Caco-2 (cell line): ENCODE data around the gene CAPN2. TPM values are rescaled to one million over a fixed set of nuclear protein-coding genes. Genes with fewer than 3 reads are reported as not detected.

Experiments
- BruUV-seq: library from RNA; stranded (reverse); fragments of 400-500 nt; replicated peaks from 2 replicates; lab custom pipeline; 2021; lab: Mats Ljungman, UMichigan
- CTCF ChIA-PET: fragments of 300-600 bp; sonication (Branson Sonifier 250); formaldehyde crosslinking; loops from one replicate; lab custom pipeline; 2022; ENCODE audit warnings: antibody characterized with exemption; lab: Charles Lee
- POLR2A ChIA-PET: fragments of 300-600 bp; sonication (Branson Sonifier 250); formaldehyde crosslinking; loops from one replicate; lab custom pipeline; 2022; ENCODE audit warnings: antibody characterized with exemption; lab: Charles Lee
- DNase-seq, 2 experiments: peaks; one replicate each; pipeline versions ENCODE4 v3.0.0 to v3.0.0-alpha.2; 2020 to 2022
- H3K27me3 ChIP-seq: replicated peaks from 2 replicates; pipeline ENCODE4 v1.6.0; 2011; ENCODE audit warnings: low read length; ENCODE audit not compliant: control insufficient read depth, insufficient read depth
- H3K36me3 ChIP-seq: 2 replicates; pipeline ENCODE4 v1.5.1; 2011; ENCODE audit warnings: low read length; ENCODE audit not compliant: control insufficient read depth, insufficient read depth
- H3K4me1 ChIP-seq: fragments of 250-450 bp; sonication (Bioruptor Pico); 2 replicates; pipeline ENCODE4 v1.5.1; 2020; ENCODE audit warnings: mild to moderate bottlenecking
- H3K4me3 ChIP-seq: 2 replicates; pipeline ENCODE4 v1.5.1; 2011; ENCODE audit warnings: low read depth, mild to moderate bottlenecking, control low read depth, low read length
- H3K9me3 ChIP-seq: fragments of 250-450 bp; sonication (Bioruptor Pico); 2 replicates; pipeline ENCODE4 v1.5.1; 2020; ENCODE audit warnings: mild to moderate bottlenecking, moderate library complexity
- H3K27ac Mint-ChIP-seq: one replicate; pipeline ENCODE4 v1.8.0; 2022; ENCODE audit warnings: mixed read lengths; ENCODE audit not compliant: unreplicated experiment
- H3K27me3 Mint-ChIP-seq: one replicate; pipeline ENCODE4 v1.8.0; 2022; ENCODE audit warnings: mixed read lengths; ENCODE audit not compliant: insufficient read depth, unreplicated experiment
- H3K36me3 Mint-ChIP-seq: one replicate; pipeline ENCODE4 v1.8.0; 2022; ENCODE audit warnings: mild to moderate bottlenecking, mixed read lengths; ENCODE audit not compliant: insufficient read depth, unreplicated experiment
- H3K4me1 Mint-ChIP-seq: one replicate; pipeline ENCODE4 v1.8.0; 2022; ENCODE audit warnings: low read depth, mixed read lengths; ENCODE audit not compliant: unreplicated experiment
- H3K4me3 Mint-ChIP-seq: one replicate; pipeline ENCODE4 v1.8.0; 2022; ENCODE audit warnings: mild to moderate bottlenecking, moderate library complexity, mixed read lengths; ENCODE audit not compliant: unreplicated experiment
- H3K9me3 Mint-ChIP-seq: one replicate; pipeline ENCODE4 v1.8.0; 2022; ENCODE audit warnings: mixed read lengths; ENCODE audit not compliant: unreplicated experiment
- intact Hi-C: fragments of 100-400 bp; cut with micrococcal nuclease; formaldehyde crosslinking; loops from one replicate; pipeline ENCODE4 v1.10.0; 2022; ENCODE audit not compliant: unreplicated experiment
- total RNA-seq: library from RNA; stranded (reverse); gene quantifications from 2 replicates; pipeline ENCODE4 v1.2.3, GENCODE V29; 2022
- TF ChIP-seq, protein P1 (sequence below), 2 experiments: fragments of 200-600 bp in 1 of 2; IDR thresholded peaks; 1 replicate in 1 of 2; 2 replicates in 1 of 2; pipeline versions ENCODE4 v1.5.1 to v1.8.0; 2011 to 2022; ENCODE audit warnings: antibody characterized with exemption in 1 of 2, control low read depth in 1 of 2, inconsistent platforms in 1 of 2, low read depth in 1 of 2, low read length in 1 of 2, mild to moderate bottlenecking in 1 of 2, moderate library complexity in 1 of 2; ENCODE audit not compliant: insufficient read depth in 1 of 2, severe bottlenecking in 1 of 2, unreplicated experiment in 1 of 2

CAPN2 gene
- total RNA-seq, 1 experiment from 2014 or later = 157 TPM

DNA sequence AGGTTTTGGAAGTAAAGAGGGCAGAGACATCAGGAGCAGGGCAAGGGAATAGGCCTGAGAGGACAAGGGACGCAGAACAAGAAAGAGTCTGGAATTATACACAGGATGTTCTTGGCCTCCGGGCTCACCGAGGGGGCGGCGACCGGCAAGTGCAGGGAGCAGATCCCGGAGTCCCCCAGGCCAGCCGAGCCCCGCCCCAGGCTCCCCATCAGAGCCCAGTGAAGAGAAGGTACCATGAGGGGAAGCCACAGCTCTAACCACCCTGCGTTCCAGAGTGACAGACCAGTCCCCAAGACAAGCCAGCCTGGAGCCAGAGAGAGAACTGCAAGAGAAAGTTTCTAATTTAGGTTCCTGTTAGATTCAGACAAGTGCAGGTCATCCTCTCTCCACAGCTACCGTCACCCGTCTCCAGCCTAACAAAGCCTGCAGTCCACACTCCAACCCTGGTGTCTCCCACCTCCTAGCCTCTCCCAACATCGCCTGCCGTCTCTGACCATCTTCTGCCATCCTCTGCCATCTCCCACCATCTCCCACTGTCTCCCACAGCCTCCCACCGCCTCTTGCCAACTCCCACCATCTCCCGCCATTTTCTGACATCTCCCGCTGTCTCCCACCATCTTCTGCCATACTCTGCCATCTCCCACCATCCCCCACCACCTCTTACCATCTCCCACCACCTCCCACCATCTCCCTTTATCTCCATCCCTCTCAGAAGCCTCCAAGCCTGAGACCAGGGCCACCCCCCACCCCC is 42.5 kb downstream of the CAPN2 start:
- Mint-ChIP-seq H3K27me3 (no peaks in the 10 kb centered on the region), H3K9me3 (no peaks in the 10 kb centered on the region), H3K36me3 (peaks cover 74% of the 10 kb centered on the region), H3K27ac (no peak overlapping the region), H3K4me1 (peaks cover 26% of the 10 kb centered on the region), H3K4me3 (no peak overlapping the region)
- no peak for DNase-seq
- H3K4me3 ChIP-seq = no peak overlapping the region
- no TSS peak for BruUV-seq
- CTCF ChIA-PET = no interaction called here
- TF ChIP-seq, protein P1, sequence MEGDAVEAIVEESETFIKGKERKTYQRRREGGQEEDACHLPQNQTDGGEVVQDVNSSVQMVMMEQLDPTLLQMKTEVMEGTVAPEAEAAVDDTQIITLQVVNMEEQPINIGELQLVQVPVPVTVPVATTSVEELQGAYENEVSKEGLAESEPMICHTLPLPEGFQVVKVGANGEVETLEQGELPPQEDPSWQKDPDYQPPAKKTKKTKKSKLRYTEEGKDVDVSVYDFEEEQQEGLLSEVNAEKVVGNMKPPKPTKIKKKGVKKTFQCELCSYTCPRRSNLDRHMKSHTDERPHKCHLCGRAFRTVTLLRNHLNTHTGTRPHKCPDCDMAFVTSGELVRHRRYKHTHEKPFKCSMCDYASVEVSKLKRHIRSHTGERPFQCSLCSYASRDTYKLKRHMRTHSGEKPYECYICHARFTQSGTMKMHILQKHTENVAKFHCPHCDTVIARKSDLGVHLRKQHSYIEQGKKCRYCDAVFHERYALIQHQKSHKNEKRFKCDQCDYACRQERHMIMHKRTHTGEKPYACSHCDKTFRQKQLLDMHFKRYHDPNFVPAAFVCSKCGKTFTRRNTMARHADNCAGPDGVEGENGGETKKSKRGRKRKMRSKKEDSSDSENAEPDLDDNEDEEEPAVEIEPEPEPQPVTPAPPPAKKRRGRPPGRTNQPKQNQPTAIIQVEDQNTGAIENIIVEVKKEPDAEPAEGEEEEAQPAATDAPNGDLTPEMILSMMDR (IDR thresholded peaks at IDR 0.05; ENCODE audit: insufficient read depth in 1 of 2, low read depth in 1 of 2, low read length in 1 of 2, severe bottlenecking in 1 of 2, unreplicated experiment in 1 of 2) = no peak
- POLR2A ChIA-PET = no interaction called here
- no peaks in the 10 kb centered on the region for H3K9me3 ChIP-seq
- H3K36me3 ChIP-seq = peaks cover 7% of the 10 kb centered on the region
- H3K4me1 ChIP-seq = peaks cover 12% of the 10 kb centered on the region
- intact Hi-C loops = no loop called here
- H3K27me3 ChIP-seq = no peaks in the 10 kb centered on the region

DNA sequence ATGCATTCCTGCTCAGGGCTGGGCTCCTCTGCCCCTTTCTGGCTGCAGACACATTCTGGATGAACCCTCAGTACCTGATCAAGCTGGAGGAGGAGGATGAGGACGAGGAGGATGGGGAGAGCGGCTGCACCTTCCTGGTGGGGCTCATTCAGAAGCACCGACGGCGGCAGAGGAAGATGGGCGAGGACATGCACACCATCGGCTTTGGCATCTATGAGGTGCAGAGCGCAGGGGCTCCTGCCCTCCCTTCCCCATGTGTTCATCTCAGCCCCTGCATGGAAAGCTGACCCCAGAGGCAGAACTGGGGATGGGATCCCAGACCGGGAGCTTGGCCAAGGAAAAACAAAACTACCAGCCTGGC is 43.1 kb downstream of the CAPN2 start:
- Mint-ChIP-seq H3K4me3 (no peak overlapping the region), H3K27ac (no peak overlapping the region), H3K9me3 (no peaks in the 10 kb centered on the region), H3K36me3 (peaks cover 73% of the 10 kb centered on the region), H3K4me1 (peaks cover 25% of the 10 kb centered on the region), H3K27me3 (no peaks in the 10 kb centered on the region)
- ChIA-PET CTCF (no interaction called here), POLR2A (no interaction called here)
- Histone ChIP-seq H3K36me3 (peaks cover 7% of the 10 kb centered on the region), H3K4me1 (peaks cover 17% of the 10 kb centered on the region), H3K9me3 (no peaks in the 10 kb centered on the region), H3K4me3 (no peak overlapping the region), H3K27me3 (no peaks in the 10 kb centered on the region)
- BruUV-seq = no TSS peak
- no peak for DNase-seq
- intact Hi-C loops = no loop called here
- TF ChIP-seq, protein P1 (IDR thresholded peaks at IDR 0.05; ENCODE audit: insufficient read depth in 1 of 2, low read depth in 1 of 2, low read length in 1 of 2, severe bottlenecking in 1 of 2, unreplicated experiment in 1 of 2) = no peak

DNA sequence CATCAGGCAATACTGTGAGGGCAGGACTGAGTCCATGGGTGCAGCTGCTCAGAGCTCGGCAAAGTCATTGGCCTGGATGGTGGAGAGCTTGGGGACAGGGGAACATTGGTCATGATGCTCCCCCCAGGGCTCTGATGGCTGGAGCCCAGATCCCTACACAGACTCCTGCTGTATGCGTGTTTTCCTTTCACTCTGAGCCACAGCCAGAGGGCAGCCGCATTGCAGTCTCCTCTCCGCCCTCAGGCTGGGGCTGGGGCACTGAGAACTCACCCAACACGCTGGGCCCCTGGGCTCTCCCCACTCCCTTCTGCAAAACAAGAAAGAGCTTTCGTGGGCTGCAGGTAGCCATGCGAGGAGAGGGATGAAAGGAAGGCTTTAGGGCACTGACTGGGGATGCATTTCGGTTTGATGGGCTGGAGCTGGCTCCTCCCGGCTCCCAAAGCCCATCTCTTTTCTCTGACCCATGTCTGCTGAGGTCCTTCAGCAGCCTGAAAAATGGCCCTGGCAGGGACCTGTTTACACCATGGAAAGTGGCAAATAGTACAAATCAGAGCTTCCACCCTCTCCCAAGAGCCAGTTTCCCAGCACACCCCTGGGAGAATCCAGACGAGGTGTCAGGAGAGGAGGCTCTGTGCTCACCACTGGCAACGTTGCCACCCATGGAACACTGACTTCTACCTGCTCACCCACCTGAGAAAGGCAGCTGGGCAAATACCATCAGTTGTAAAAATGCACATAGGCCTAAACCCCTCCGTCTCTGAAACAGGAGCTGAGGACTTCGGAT is 43.8 kb downstream of the CAPN2 start:
- Histone ChIP-seq H3K36me3 (peaks cover 7% of the 10 kb centered on the region), H3K4me1 (peaks cover 25% of the 10 kb centered on the region), H3K27me3 (no peaks in the 10 kb centered on the region), H3K9me3 (no peaks in the 10 kb centered on the region), H3K4me3 (no peak overlapping the region)
- intact Hi-C loops = no loop called here
- H3K27ac Mint-ChIP-seq = no peak overlapping the region
- no peak overlapping the region for H3K4me3 Mint-ChIP-seq
- H3K27me3 Mint-ChIP-seq = no peaks in the 10 kb centered on the region
- ChIA-PET POLR2A (no interaction called here), CTCF (no interaction called here)
- no TSS peak for BruUV-seq
- H3K9me3 Mint-ChIP-seq = no peaks in the 10 kb centered on the region
- H3K4me1 Mint-ChIP-seq = peaks cover 28% of the 10 kb centered on the region
- peaks cover 72% of the 10 kb centered on the region for H3K36me3 Mint-ChIP-seq
- TF ChIP-seq, protein P1 (IDR thresholded peaks at IDR 0.05; ENCODE audit: insufficient read depth in 1 of 2, low read depth in 1 of 2, low read length in 1 of 2, severe bottlenecking in 1 of 2, unreplicated experiment in 1 of 2) = no peak
- DNase-seq = no peak
